HG03097 (cell line): ENCODE measurements around the gene EMP1.

ENCODE experiments used
- ATAC-seq: cut with Tn5 transposase; IDR thresholded peaks from one replicate; pipeline ENCODE4 v1.9.1; 2021; ENCODE audit not compliant: unreplicated experiment, low FRiP score

The EMP1 gene

GRCh38 chr12:13171921-13172859 lies 24.3 kb upstream of the EMP1 start:
- ATAC-seq = no peak

GRCh38 chr12:13173012-13173932 lies 23.3 kb upstream of the EMP1 start:
- ATAC-seq = peak; percentile 96

- ATAC-seq = no peak
These were observed 21.0 kb upstream of the EMP1 start for GRCh38 chr12:13175499-13175898.

- no peak for ATAC-seq
These were observed 20.3 kb upstream of the EMP1 start for GRCh38 chr12:13176256-13176655.

- ATAC-seq = no peak
These were observed 19.2 kb upstream of the EMP1 start for GRCh38 chr12:13177373-13177772.

- ATAC-seq = no peak
These were observed 18.6 kb upstream of the EMP1 start for GRCh38 chr12:13177906-13178305.

GRCh38 chr12:13178568-13179210 lies 17.8 kb upstream of the EMP1 start:
- ATAC-seq = no peak

GRCh38 chr12:13179211-13180074 lies 17.1 kb upstream of the EMP1 start:
- peak; percentile 76 for ATAC-seq

GRCh38 chr12:13181375-13182070 lies 15.0 kb upstream of the EMP1 start:
- ATAC-seq = no peak

GRCh38 chr12:13182881-13183280 lies 13.6 kb upstream of the EMP1 start:
- no peak for ATAC-seq

GRCh38 chr12:13183620-13184019 lies 12.9 kb upstream of the EMP1 start:
- no peak for ATAC-seq

- no peak for ATAC-seq
These were observed 10.2 kb upstream of the EMP1 start for GRCh38 chr12:13186302-13186701.

GRCh38 chr12:13187399-13187798 lies 9.1 kb upstream of the EMP1 start:
- no peak for ATAC-seq

- no peak for ATAC-seq
These were observed 7.3 kb upstream of the EMP1 start for GRCh38 chr12:13189264-13189663.

GRCh38 chr12:13190275-13190674 lies 6.3 kb upstream of the EMP1 start:
- no peak for ATAC-seq

GRCh38 chr12:13192719-13193118 lies 3.8 kb upstream of the EMP1 start:
- ATAC-seq = no peak

GRCh38 chr12:13193505-13194231 lies 2.9 kb upstream of the EMP1 start:
- ATAC-seq = no peak

GRCh38 chr12:13194401-13195110 lies 2.0 kb upstream of the EMP1 start:
- no peak for ATAC-seq
